ENCODE measurements around the gene STK32B.

STK32B gene

GRCh38 chr4:5100986-5101385, 49.7 kb downstream of the STK32B start:
- H3K4me3 ChIP-seq (ENCODE audit: low read length) = no peak overlapping the region
- no peak for DNase-seq (ENCODE audit: low read depth)
- no peak for TF ChIP-seq CTCF (conservative IDR thresholded peaks at IDR 0.05; ENCODE audit: low read depth, low read length)

DNA sequence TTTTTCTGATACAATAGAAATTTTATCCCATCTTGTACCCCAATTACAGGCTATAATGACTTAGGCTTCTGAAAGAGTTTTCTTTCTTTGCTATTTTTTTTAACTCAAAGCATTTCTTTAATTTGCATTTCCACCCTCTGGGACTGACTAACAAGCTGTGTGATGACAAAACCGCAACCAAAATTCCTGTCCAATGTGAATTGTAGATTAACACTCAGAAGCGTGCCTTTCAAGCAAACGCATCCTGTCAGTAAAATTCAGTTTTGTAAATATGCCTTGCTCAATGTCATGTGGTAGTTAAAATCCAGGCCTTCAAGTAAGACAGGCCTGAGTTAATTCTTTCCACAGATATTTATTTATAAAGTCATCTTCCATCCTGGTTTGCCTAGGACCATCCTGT, 50.3 kb downstream of the STK32B start:
- TF ChIP-seq CTCF (conservative IDR thresholded peaks at IDR 0.05; ENCODE audit: low read depth, low read length) = no peak
- H3K4me3 ChIP-seq (ENCODE audit: low read length) = no peak overlapping the region
- no peak for DNase-seq (ENCODE audit: low read depth)

GRCh38 chr4:5110901-5111300, 59.6 kb downstream of the STK32B start:
- no peak overlapping the region for H3K4me3 ChIP-seq (ENCODE audit: low read length)
- TF ChIP-seq CTCF (conservative IDR thresholded peaks at IDR 0.05; ENCODE audit: low read depth, low read length) = no peak
- no peak for DNase-seq (ENCODE audit: low read depth)

- DNase-seq (ENCODE audit: low read depth) = no peak
- no peak for TF ChIP-seq CTCF (conservative IDR thresholded peaks at IDR 0.05; ENCODE audit: low read depth, low read length)
Measured at GRCh38 chr4:5112333-5113095, 61.2 kb downstream of the STK32B start.

GRCh38 chr4:5114950-5115349, 63.7 kb downstream of the STK32B start:
- no peak for TF ChIP-seq CTCF (conservative IDR thresholded peaks at IDR 0.05; ENCODE audit: low read depth, low read length)
- no peak for DNase-seq (ENCODE audit: low read depth)

More at GRCh38 chr4:5112333-5113095, 61.2 kb downstream of the STK32B start:
- H3K4me3 ChIP-seq (ENCODE audit: low read length) = no peak overlapping the region

GRCh38 chr4:5118091-5118786, 67.0 kb downstream of the STK32B start:
- no peak overlapping the region for H3K4me3 ChIP-seq (ENCODE audit: low read length)
- TF ChIP-seq CTCF (conservative IDR thresholded peaks at IDR 0.05; ENCODE audit: low read depth, low read length) = no peak
- DNase-seq (ENCODE audit: low read depth) = no peak

More at GRCh38 chr4:5114950-5115349, 63.7 kb downstream of the STK32B start:
- no peak overlapping the region for H3K4me3 ChIP-seq (ENCODE audit: low read length)
